Endodermal cell (in vitro differentiated cells): ENCODE measurements around the gene KCNE4. TPM values are rescaled to one million over a fixed set of nuclear protein-coding genes. Genes with fewer than 3 reads are reported as not detected.

Experiments
- DNase-seq: peaks from one replicate; pipeline ENCODE4 v3.0.0-alpha.2; 2017
- H3K27ac ChIP-seq: 2 replicates; pipeline ENCODE4 v1.5.1; 2013; ENCODE audit warnings: mild to moderate bottlenecking, low read depth, low read length, moderate library complexity
- H3K27me3 ChIP-seq: 2 replicates; pipeline ENCODE4 v1.6.1; 2013; ENCODE audit warnings: mild to moderate bottlenecking, low read length, moderate library complexity; ENCODE audit not compliant: insufficient read depth, control insufficient read depth, poor library complexity, severe bottlenecking
- H3K36me3 ChIP-seq: 2 replicates; pipeline ENCODE4 v1.7.0; 2013; ENCODE audit warnings: mild to moderate bottlenecking, low read length, moderate library complexity; ENCODE audit not compliant: control insufficient read depth, insufficient read depth
- H3K4me1 ChIP-seq: one replicate; pipeline ENCODE4 v1.7.0; 2013; ENCODE audit warnings: low read length; ENCODE audit not compliant: control insufficient read depth, insufficient read depth
- H3K4me3 ChIP-seq: 2 replicates; pipeline ENCODE4 v1.5.1; 2013; ENCODE audit warnings: mild to moderate bottlenecking, low read length, moderate library complexity
- H3K9ac ChIP-seq: 2 replicates; pipeline ENCODE4 v1.6.1; 2013; ENCODE audit warnings: mild to moderate bottlenecking, low read length, moderate library complexity; ENCODE audit not compliant: poor library complexity, severe bottlenecking; ENCODE audit errors: extremely low read depth
- H3K9me3 ChIP-seq: 2 replicates; pipeline ENCODE4 v1.6.1; 2013; ENCODE audit warnings: mild to moderate bottlenecking, low read length, moderate library complexity; ENCODE audit not compliant: control insufficient read depth
- H3K27ac Mint-ChIP-seq: 2 replicates; pipeline ENCODE4 v1.8.0; 2020; ENCODE audit warnings: mixed read lengths
- H3K27me3 Mint-ChIP-seq: 2 replicates; pipeline ENCODE4 v1.8.0; 2021; ENCODE audit warnings: mild to moderate bottlenecking, mixed read lengths; ENCODE audit not compliant: insufficient read depth
- H3K36me3 Mint-ChIP-seq: 2 replicates; pipeline ENCODE4 v1.8.0; 2020; ENCODE audit warnings: low read depth, mixed read lengths
- H3K4me1 Mint-ChIP-seq: 2 replicates; pipeline ENCODE4 v1.8.0; 2020; ENCODE audit warnings: mixed read lengths
- H3K4me3 Mint-ChIP-seq: 2 replicates; pipeline ENCODE4 v1.8.0; 2020; ENCODE audit warnings: mild to moderate bottlenecking, moderate library complexity, mixed read lengths
- H3K9me3 Mint-ChIP-seq: 2 replicates; pipeline ENCODE4 v1.8.0; 2020; ENCODE audit warnings: mild to moderate bottlenecking, mixed read lengths
- CTCF ChIP-seq: fragments of 200-600 bp; sonication (generic); conservative IDR thresholded peaks from 2 replicates; pipeline ENCODE4 v1.5.0; 2021; ENCODE audit warnings: antibody characterized with exemption, mild to moderate bottlenecking
- WGBS, 2 experiments: methylation state at CpG; one replicate each; pipeline versions ENCODE4 v1.1.5 to v1.1.7; 2013; ENCODE audit warnings: missing lambda C conversion rate in 2 of 2, mixed read lengths in 1 of 2; ENCODE audit not compliant: insufficient coverage in 1 of 2, insufficient read length in 1 of 2; 5-methylcytosine and 5-hydroxymethylcytosine counted together
- total RNA-seq, 2 donors: library from RNA; stranded (reverse); fragmentation: NEBNext Ultra II Directional in 1 of 2; extraction: Animal tissue kit (Norgen Biotek cat#: 25700) in 1 of 2; gene quantifications; 2 replicates in 1 of 2; 3 replicates in 1 of 2; pipeline ENCODE4 v1.2.1, GENCODE V29; 2021

KCNE4 gene
- total RNA-seq, 2 donors from 2014 or later, result 0.22 TPM; not detected in 1

GRCh38 chr2:223100061-223100511 is 48.1 kb downstream of the KCNE4 start:
- Mint-ChIP-seq H3K9me3 (no peaks in the 10 kb centered on the region), H3K27me3 (no peaks in the 10 kb centered on the region), H3K4me3 (no peak overlapping the region), H3K36me3 (no peaks in the 10 kb centered on the region), H3K4me1 (peaks cover 2% of the 10 kb centered on the region), H3K27ac (no peak overlapping the region)
- Histone ChIP-seq H3K9ac (no peak overlapping the region), H3K4me1 (no peaks in the 10 kb centered on the region), H3K27ac (no peak overlapping the region), H3K27me3 (no peaks in the 10 kb centered on the region), H3K36me3 (no peaks in the 10 kb centered on the region), H3K9me3 (no peaks in the 10 kb centered on the region), H3K4me3 (no peak overlapping the region)
- TF ChIP-seq CTCF, result no peak
- 58 to 89% methylated on average over 2 to 4 of the region's 4 CpGs for WGBS, 2 experiments
- DNase-seq, result no peak

GRCh38 chr2:223101340-223102039 is 49.5 kb downstream of the KCNE4 start:
- Mint-ChIP-seq H3K27me3 (no peaks in the 10 kb centered on the region), H3K9me3 (no peaks in the 10 kb centered on the region), H3K4me1 (peaks cover 2% of the 10 kb centered on the region), H3K27ac (no peak overlapping the region), H3K4me3 (no peak overlapping the region), H3K36me3 (no peaks in the 10 kb centered on the region)
- H3K36me3 ChIP-seq, result no peaks in the 10 kb centered on the region
- WGBS, 2 experiments, result 51% methylated on average over 4 of the region's 4 CpGs; no CpG with 5 or more reads in 1 of the 2 experiments
- H3K4me1 ChIP-seq, result no peaks in the 10 kb centered on the region
- no peak overlapping the region for H3K9ac ChIP-seq
- H3K9me3 ChIP-seq, result no peaks in the 10 kb centered on the region
- peak; percentile 79 for TF ChIP-seq CTCF
- no peak overlapping the region for H3K27ac ChIP-seq
- no peak overlapping the region for H3K4me3 ChIP-seq
- DNase-seq, result peak; percentile 90
- no peaks in the 10 kb centered on the region for H3K27me3 ChIP-seq

GRCh38 chr2:223102040-223102400 is 50.0 kb downstream of the KCNE4 start:
- Histone ChIP-seq H3K36me3 (no peaks in the 10 kb centered on the region), H3K9me3 (no peaks in the 10 kb centered on the region), H3K27me3 (no peaks in the 10 kb centered on the region), H3K27ac (no peak overlapping the region), H3K9ac (no peak overlapping the region), H3K4me3 (no peak overlapping the region), H3K4me1 (no peaks in the 10 kb centered on the region)
- Mint-ChIP-seq H3K27ac (no peak overlapping the region), H3K27me3 (no peaks in the 10 kb centered on the region), H3K4me1 (peaks cover 2% of the 10 kb centered on the region), H3K9me3 (no peaks in the 10 kb centered on the region), H3K36me3 (no peaks in the 10 kb centered on the region), H3K4me3 (no peak overlapping the region)
- TF ChIP-seq CTCF, result peak; percentile 4
- 83% methylated on average over 3 of the region's 3 CpGs; no CpG with 5 or more reads in 1 of the 2 experiments for WGBS, 2 experiments
- no peak for DNase-seq
